Right lobe of liver (tissue), 6 donors: ENCODE measurements around the gene GRIA4. TPM values are rescaled to one million over a fixed set of nuclear protein-coding genes. Genes with fewer than 3 reads are reported as not detected.

Experiments
- ATAC-seq, 4 donors: fragments of 200-7000 bp; cut with Tn5 transposase; one replicate each; pipeline ENCODE4 v1.9.1; 2020; ENCODE audit warnings: mild to moderate bottlenecking in 4 of 4, moderate library complexity in 4 of 4
- DNase-seq, 3 donors: peaks; one replicate each; pipeline ENCODE4 v3.0.0-alpha.2; 2020
- H3K27ac ChIP-seq, 3 donors: fragments of 200-600 bp; one replicate each; pipeline ENCODE4 v1.8.0; 2022
- H3K27me3 ChIP-seq, 2 donors: fragments of 200-600 bp; one replicate each; pipeline ENCODE4 v1.8.0; 2022
- H3K36me3 ChIP-seq, 4 donors: fragments of 200-600 bp; sonication (generic) in 1 of 4; one replicate each; pipeline versions ENCODE4 v1.5.1 to v1.8.0; 2017 to 2022; ENCODE audit warnings: control low read depth in 1 of 4
- H3K4me1 ChIP-seq, 4 donors: fragments of 200-600 bp; sonication (generic) in 1 of 4; one replicate each; pipeline versions ENCODE4 v1.5.1 to v1.8.0; 2017 to 2022; ENCODE audit warnings: control low read depth in 1 of 4
- H3K4me3 ChIP-seq, 3 donors: fragments of 200-600 bp; one replicate each; pipeline ENCODE4 v1.8.0; 2022
- H3K9me3 ChIP-seq, 4 donors: fragments of 200-600 bp; sonication (generic) in 1 of 4; one replicate each; pipeline versions ENCODE4 v1.5.1 to v1.8.0; 2017 to 2022; ENCODE audit warnings: control low read depth in 1 of 4
- POLR2A ChIP-seq: fragments of 450-650 bp; IDR thresholded peaks from one replicate; pipeline ENCODE4 v1.6.1; 2017; ENCODE audit warnings: antibody characterized with exemption, mild to moderate bottlenecking
- WGBS: methylation state at CpG from one replicate; pipeline ENCODE4 v1.1.6; 2018; ENCODE audit warnings: low coverage, low lambda C conversion rate; ENCODE audit not compliant: insufficient coverage; ENCODE audit errors: missing lambda C conversion rate; 5-methylcytosine and 5-hydroxymethylcytosine counted together
- intact Hi-C, 2 donors: fragments of 100-400 bp; cut with DNase I; formaldehyde crosslinking; loops; one replicate each; pipeline versions ENCODE4 v1.11.2 to v1.14.1; 2022
- total RNA-seq, 6 experiments: library from RNA; depleted of rRNA in 2 of 6; stranded (reverse); fragments of >200 nt in 2 of 6; fragmentation: NEBNext Ultra II Directional in 3 of 6; extraction: Animal tissue kit (Norgen Biotek cat#: 25700) in 3 of 6; gene quantifications; one replicate each; pipeline versions ENCODE4 v1.1.0 to v1.2.4, GENCODE V29; 2016 to 2023
- TF ChIP-seq, protein P1 (sequence below), 4 donors: fragments of 200-600 bp in 3 of 4; fragments of 450-650 bp in 1 of 4; IDR thresholded peaks; one replicate each; pipeline versions ENCODE4 v1.5.1 to v1.8.0; 2016 to 2022; ENCODE audit warnings: antibody characterized with exemption in 4 of 4, mild to moderate bottlenecking in 2 of 4
- donor health status: DM: no; HTN: yes; CAD: no.
- donor health status: DM: no; HTN: no; CAD: no.
- donor health status: DM: no; HTN: no; CAD: no.
- donor health status: DM: no; HTN: yes; CAD: no.
- donor health status: DM: no; HTN: yes; CAD: no.

Gene GRIA4
- total RNA-seq, 6 experiments from 2014 or later: 0.24 TPM; not detected in 5

DNA sequence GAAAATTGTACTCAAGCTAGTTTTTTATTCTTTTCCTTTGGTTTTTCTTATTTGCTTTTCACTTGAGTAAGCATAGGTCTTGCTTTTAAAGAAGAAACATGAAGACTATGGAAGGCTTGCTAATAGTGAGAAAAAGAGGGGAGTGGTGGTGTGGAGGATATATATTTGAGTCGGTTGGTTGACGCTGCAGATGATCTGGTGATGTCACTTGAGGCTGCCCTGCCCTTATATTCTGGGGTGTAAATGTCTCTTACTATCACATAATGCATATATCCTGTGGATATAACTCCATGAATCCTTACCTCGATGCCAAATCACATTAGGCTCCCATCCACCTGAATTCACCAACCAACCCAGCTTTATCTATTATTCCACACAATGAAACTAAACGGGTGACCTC, 2.9 kb downstream of the GRIA4 start:
- no peaks in the 10 kb centered on the region for H3K9me3 ChIP-seq
- H3K4me1 ChIP-seq: no peaks in the 10 kb centered on the region
- no peak overlapping the region for H3K4me3 ChIP-seq
- peaks cover 0 to 5% of the 10 kb centered on the region in 2 donors for H3K27me3 ChIP-seq
- TF ChIP-seq, protein P1, sequence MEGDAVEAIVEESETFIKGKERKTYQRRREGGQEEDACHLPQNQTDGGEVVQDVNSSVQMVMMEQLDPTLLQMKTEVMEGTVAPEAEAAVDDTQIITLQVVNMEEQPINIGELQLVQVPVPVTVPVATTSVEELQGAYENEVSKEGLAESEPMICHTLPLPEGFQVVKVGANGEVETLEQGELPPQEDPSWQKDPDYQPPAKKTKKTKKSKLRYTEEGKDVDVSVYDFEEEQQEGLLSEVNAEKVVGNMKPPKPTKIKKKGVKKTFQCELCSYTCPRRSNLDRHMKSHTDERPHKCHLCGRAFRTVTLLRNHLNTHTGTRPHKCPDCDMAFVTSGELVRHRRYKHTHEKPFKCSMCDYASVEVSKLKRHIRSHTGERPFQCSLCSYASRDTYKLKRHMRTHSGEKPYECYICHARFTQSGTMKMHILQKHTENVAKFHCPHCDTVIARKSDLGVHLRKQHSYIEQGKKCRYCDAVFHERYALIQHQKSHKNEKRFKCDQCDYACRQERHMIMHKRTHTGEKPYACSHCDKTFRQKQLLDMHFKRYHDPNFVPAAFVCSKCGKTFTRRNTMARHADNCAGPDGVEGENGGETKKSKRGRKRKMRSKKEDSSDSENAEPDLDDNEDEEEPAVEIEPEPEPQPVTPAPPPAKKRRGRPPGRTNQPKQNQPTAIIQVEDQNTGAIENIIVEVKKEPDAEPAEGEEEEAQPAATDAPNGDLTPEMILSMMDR (IDR thresholded peaks at IDR 0.05): no peak
- no peak for TF ChIP-seq POLR2A
- intact Hi-C loops: no loop called here
- ATAC-seq (no peak), DNase-seq (no peak)
- H3K27ac ChIP-seq: no peak overlapping the region
- no peaks in the 10 kb centered on the region for H3K36me3 ChIP-seq
- WGBS: 51% methylated on average over 4 of the region's 4 CpGs

DNA sequence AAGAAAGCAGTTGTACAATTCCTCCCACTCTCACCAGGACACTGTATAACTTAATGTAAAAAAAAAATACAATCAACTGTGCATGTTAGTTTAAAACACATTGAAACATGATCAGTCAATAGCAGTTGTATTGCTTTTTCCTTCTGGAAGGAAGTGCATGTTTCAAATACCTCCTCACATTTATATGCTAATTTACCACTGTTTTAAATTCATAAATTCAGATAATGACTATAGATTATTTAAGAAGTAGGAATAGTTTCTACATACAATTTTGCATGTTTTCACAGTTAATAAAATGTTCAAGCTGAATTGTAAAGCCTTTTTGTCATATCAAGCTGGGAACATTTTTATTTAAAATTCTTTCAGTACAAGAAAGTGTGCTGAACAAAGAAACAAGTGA, 3.3 kb downstream of the GRIA4 start:
- no peak for ATAC-seq
- H3K4me1 ChIP-seq: no peaks in the 10 kb centered on the region
- H3K4me3 ChIP-seq: no peak overlapping the region
- peaks cover 0 to 5% of the 10 kb centered on the region in 2 donors for H3K27me3 ChIP-seq
- H3K27ac ChIP-seq: no peak overlapping the region
- TF ChIP-seq, protein P1 (IDR thresholded peaks at IDR 0.05): no peak
- no peak for TF ChIP-seq POLR2A
- H3K36me3 ChIP-seq: no peaks in the 10 kb centered on the region
- no peak for DNase-seq
- intact Hi-C loops: no loop called here
- H3K9me3 ChIP-seq: no peaks in the 10 kb centered on the region

DNA sequence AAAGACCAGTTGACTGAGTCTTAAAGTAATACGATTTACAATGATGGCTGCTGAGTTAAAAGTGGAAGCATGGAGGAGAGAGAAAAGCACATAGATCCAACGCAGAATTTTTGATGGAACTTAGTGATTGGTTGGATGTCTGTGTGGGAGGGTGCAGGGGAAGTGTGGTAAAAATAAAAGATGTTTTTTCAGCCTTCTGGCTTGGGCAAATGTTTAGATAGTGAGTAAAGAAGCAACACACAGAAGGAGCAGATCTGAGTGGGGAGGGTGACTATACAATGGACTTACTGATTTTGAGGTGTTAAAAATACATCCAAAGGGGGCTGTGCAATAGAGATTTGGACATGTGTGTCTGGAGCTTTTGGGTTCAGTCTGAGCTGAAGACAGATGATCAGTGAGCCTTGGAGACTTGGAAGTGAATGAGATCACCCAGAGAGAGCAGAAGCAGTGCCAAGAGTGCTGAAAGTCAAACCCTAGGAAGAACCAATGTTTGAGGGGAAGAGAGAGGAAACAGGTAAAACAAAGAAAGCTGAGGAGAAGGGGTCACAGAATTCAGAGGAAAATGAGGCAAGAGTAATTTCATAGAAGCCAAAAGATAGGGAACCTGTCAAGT, 8.6 kb downstream of the GRIA4 start:
- TF ChIP-seq, protein P1 (IDR thresholded peaks at IDR 0.05): no peak
- no peak for TF ChIP-seq POLR2A
- intact Hi-C loops: no loop called here
- H3K4me3 ChIP-seq: no peak overlapping the region
- no peaks in the 10 kb centered on the region for H3K36me3 ChIP-seq
- H3K9me3 ChIP-seq: no peaks in the 10 kb centered on the region
- no peaks in the 10 kb centered on the region for H3K4me1 ChIP-seq
- no peak overlapping the region for H3K27ac ChIP-seq
- no peak for ATAC-seq
- no peaks in the 10 kb centered on the region for H3K27me3 ChIP-seq
- 45% methylated on average over 2 of the region's 2 CpGs for WGBS
- DNase-seq: no peak

DNA sequence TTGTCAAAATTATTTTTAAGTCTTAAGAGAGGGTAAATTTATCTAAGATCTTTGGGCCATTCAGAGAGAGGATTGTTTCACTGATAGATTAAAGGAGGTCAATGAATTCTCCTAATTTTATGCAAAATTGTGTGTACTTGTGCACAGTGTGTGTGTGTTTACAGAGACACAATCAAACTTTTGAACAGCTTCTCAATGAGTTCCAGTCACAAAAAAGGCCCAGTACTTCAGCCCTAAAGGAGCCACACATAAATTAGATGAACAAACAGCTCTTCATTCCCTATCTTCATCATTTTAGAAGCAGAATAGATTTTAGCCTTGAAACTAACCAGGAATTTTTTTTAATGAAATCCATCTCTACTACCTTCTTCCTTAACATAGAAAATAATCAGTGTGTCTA, 9.7 kb downstream of the GRIA4 start:
- DNase-seq (no peak), ATAC-seq (no peak)
- Histone ChIP-seq H3K4me3 (no peak overlapping the region), H3K36me3 (no peaks in the 10 kb centered on the region), H3K4me1 (no peaks in the 10 kb centered on the region), H3K9me3 (no peaks in the 10 kb centered on the region), H3K27ac (no peak overlapping the region), H3K27me3 (no peaks in the 10 kb centered on the region)
- intact Hi-C loops: no loop called here
- TF ChIP-seq, protein P1 (IDR thresholded peaks at IDR 0.05): no peak
- TF ChIP-seq POLR2A: no peak

DNA sequence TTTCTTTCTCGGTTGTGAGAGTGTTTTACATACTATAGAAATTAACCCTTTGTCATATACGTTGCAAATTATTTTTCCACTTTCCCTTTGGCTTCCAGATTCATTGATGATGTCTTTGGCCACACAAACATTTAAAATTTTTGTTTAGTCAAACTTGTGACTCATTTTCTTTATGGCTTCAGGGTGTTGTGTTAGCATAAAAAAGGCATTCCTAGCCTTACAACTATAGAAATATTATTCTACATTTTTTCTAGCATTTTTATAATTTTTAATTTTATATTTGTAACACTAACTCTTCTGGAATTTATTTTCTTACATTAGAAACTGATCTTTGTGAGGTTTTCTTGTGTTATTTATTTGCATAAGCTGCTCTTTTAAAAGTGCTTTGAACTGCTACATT, 12.1 kb downstream of the GRIA4 start:
- TF ChIP-seq POLR2A: no peak
- TF ChIP-seq, protein P1 (IDR thresholded peaks at IDR 0.05): no peak
- Histone ChIP-seq H3K27ac (no peak overlapping the region), H3K27me3 (no peaks in the 10 kb centered on the region), H3K9me3 (no peaks in the 10 kb centered on the region), H3K4me3 (no peak overlapping the region), H3K36me3 (no peaks in the 10 kb centered on the region), H3K4me1 (no peaks in the 10 kb centered on the region)
- no peak for DNase-seq
- intact Hi-C loops: no loop called here
- no peak for ATAC-seq
- WGBS: 4% methylated on average over 2 of the region's 2 CpGs
